Endothelial cell (in vitro differentiated cells): Measurements from ENCODE around the gene MYL3. TPM values are rescaled to one million over a fixed set of nuclear protein-coding genes. Genes with fewer than 3 reads are reported as not detected.

Experiments
- DNase-seq: peaks from one replicate; pipeline ENCODE4 v3.0.0; 2021; ENCODE audit warnings: low spot score
- H3K27ac Mint-ChIP-seq: one replicate; pipeline ENCODE4 v1.8.0; 2021; ENCODE audit warnings: mixed read lengths, inconsistent platforms; ENCODE audit not compliant: unreplicated experiment
- H3K27me3 Mint-ChIP-seq: one replicate; pipeline ENCODE4 v1.8.0; 2021; ENCODE audit warnings: mild to moderate bottlenecking, moderate library complexity, mixed read lengths, inconsistent platforms; ENCODE audit not compliant: unreplicated experiment
- H3K36me3 Mint-ChIP-seq: one replicate; pipeline ENCODE4 v1.8.0; 2021; ENCODE audit warnings: mild to moderate bottlenecking, low read depth, mixed read lengths, inconsistent platforms; ENCODE audit not compliant: unreplicated experiment
- H3K4me1 Mint-ChIP-seq: one replicate; pipeline ENCODE4 v1.8.0; 2021; ENCODE audit warnings: mild to moderate bottlenecking, mixed read lengths, inconsistent platforms; ENCODE audit not compliant: unreplicated experiment
- H3K4me3 Mint-ChIP-seq: one replicate; pipeline ENCODE4 v1.8.0; 2021; ENCODE audit warnings: mild to moderate bottlenecking, mixed read lengths, inconsistent platforms; ENCODE audit not compliant: unreplicated experiment
- H3K9me3 Mint-ChIP-seq: one replicate; pipeline ENCODE4 v1.8.0; 2021; ENCODE audit warnings: mixed read lengths, inconsistent platforms; ENCODE audit not compliant: unreplicated experiment
- total RNA-seq: library from RNA; stranded (reverse); fragmentation: NEBNext Ultra II Directional; extraction: Animal tissue kit (Norgen Biotek cat#: 25700); gene quantifications from one replicate; pipeline ENCODE4 v1.2.1, GENCODE V29; 2021; ENCODE audit not compliant: unreplicated experiment
- TF ChIP-seq, protein P1 (sequence below): fragments of 200-600 bp; sonication (generic); IDR thresholded peaks from one replicate; pipeline ENCODE4 v1.5.0; 2021; ENCODE audit warnings: antibody characterized with exemption; ENCODE audit not compliant: unreplicated experiment

Gene MYL3
- total RNA-seq, 1 donor from 2014 or later, result not detected

DNA sequence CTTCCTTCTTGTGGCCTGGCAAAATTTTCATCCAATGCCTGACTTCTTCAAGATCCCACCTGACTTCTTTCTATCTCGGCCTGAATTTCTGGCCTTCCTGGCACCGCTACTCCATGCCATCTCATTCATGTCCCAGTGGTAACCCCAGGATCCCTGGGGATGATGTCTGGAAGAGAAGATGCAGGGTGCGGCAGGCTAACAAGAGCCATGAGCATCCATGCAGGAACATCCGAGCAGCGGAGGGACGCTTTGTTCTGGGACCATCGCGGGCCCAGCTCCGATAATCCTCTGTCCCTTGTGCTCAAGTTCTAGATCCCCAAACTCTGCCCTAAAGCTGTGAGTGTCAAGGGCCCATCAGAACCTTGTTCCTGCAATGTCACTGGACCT, 10.9 kb downstream of the MYL3 start:
- Mint-ChIP-seq H3K4me3 (no peak overlapping the region), H3K36me3 (no peaks in the 10 kb centered on the region), H3K27me3 (peaks cover 5% of the 10 kb centered on the region), H3K27ac (no peak overlapping the region), H3K9me3 (no peaks in the 10 kb centered on the region), H3K4me1 (peaks cover 5% of the 10 kb centered on the region)
- TF ChIP-seq, protein P1, sequence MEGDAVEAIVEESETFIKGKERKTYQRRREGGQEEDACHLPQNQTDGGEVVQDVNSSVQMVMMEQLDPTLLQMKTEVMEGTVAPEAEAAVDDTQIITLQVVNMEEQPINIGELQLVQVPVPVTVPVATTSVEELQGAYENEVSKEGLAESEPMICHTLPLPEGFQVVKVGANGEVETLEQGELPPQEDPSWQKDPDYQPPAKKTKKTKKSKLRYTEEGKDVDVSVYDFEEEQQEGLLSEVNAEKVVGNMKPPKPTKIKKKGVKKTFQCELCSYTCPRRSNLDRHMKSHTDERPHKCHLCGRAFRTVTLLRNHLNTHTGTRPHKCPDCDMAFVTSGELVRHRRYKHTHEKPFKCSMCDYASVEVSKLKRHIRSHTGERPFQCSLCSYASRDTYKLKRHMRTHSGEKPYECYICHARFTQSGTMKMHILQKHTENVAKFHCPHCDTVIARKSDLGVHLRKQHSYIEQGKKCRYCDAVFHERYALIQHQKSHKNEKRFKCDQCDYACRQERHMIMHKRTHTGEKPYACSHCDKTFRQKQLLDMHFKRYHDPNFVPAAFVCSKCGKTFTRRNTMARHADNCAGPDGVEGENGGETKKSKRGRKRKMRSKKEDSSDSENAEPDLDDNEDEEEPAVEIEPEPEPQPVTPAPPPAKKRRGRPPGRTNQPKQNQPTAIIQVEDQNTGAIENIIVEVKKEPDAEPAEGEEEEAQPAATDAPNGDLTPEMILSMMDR, result no peak
- no peak for DNase-seq

DNA sequence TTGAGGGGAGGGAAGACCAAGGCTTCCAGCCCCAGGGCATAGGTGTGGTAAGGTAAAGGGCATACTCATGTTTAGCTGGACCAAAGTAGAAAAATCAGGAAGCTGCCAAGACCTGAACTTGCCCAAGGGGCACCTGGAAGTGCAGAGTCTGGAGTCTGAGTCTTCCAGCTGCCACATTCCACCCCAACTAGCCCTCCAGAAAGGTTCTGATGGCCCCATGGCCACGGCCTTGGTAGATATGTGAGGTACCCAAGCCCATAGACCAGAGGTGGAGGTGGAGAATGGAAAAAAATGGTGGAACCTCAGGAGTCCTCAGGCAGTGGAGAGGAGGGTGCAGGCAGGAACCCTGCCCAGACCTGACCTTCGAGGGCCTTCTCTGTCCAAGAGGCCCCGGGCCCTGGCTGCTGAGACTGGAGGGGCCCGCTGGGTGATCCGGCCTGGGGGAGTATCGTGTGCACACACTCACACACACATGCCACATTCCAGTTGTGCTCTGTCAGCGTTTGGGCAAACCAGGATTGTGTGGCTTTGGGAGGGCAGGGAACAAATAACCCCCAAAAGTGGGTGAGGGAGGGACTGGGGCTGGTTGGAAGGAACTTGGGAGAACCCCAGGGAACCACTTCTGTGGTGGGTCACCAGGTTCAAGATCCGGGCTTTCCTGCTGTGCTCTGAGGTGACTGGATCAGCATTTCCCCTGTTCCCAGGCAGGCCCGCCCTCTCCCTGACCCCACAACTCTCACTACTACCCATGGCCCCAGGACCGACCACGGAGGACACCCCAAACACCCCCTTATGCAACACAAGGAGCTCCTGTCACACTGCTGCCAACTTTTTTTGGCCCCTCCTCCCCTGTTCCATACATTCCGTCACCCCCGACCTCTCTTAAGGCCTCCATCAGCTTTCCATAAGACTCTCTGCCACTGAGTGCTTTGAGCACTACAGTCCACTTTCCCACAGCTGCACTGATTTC, 11.6 kb downstream of the MYL3 start:
- no peak for DNase-seq
- H3K9me3 Mint-ChIP-seq, result no peaks in the 10 kb centered on the region
- no peak overlapping the region for H3K4me3 Mint-ChIP-seq
- TF ChIP-seq, protein P1, result no peak
- H3K27me3 Mint-ChIP-seq, result peaks cover 5% of the 10 kb centered on the region
- H3K27ac Mint-ChIP-seq, result no peak overlapping the region
- H3K4me1 Mint-ChIP-seq, result peaks cover 5% of the 10 kb centered on the region
- H3K36me3 Mint-ChIP-seq, result no peaks in the 10 kb centered on the region

DNA sequence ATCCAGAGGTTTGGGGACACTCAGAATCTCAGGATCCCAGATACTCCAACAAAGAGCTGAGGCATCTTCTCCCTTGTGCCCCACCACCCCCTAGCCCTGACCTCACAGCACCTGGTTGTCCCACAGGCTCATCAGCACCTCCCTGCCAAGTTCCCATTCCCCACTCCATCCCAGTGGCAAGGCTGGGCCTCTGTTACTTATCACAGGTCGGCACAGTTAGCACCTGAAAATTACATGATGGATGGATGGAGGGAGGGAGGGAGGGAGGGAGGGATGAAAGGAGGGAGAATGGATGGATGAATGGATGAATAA, 12.8 kb downstream of the MYL3 start:
- TF ChIP-seq, protein P1, result no peak
- Mint-ChIP-seq H3K27ac (no peak overlapping the region), H3K4me1 (peaks cover 5% of the 10 kb centered on the region), H3K4me3 (no peak overlapping the region), H3K9me3 (no peaks in the 10 kb centered on the region), H3K36me3 (no peaks in the 10 kb centered on the region), H3K27me3 (peaks cover 5% of the 10 kb centered on the region)
- no peak for DNase-seq

DNA sequence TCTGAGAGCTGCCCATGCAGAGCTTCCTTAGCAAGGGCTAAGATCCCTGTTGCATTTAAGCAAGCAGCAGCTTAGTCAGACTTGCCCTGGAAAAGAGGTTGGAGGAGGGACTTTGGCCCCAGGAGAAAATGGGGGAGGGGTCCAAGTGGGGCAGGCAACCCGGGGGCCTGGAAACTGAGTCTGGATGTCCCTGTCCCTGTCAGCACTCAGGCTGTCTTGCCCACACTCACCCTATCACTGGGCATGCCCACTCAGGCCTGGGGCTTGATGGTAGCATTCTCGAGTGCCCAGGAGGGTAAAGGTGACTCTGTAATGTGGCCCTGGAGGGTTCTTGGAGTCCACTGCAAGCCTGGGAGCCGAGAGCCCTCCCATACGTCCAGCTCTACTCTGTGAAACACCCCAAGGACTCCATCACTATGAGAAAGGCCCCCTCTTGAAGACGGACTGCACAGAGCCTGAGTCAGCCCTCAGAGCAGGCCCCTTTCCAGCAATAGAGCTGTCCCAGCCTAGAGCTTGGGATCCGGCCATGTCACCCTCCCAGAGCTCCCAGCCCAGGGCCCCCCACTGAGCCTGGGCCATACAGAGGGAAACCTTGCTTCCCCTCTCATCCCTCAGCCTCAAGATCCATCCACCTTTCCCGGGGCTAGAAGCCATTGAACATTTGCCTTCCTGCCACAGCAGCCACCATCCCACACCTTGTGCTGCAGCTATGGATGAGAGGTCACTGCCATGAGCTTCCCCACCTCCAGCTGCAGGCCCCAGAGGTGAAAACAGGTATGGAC, 13.4 kb downstream of the MYL3 start:
- Mint-ChIP-seq H3K27ac (no peak overlapping the region), H3K4me3 (no peak overlapping the region), H3K27me3 (peaks cover 5% of the 10 kb centered on the region), H3K9me3 (no peaks in the 10 kb centered on the region), H3K36me3 (no peaks in the 10 kb centered on the region), H3K4me1 (peaks cover 5% of the 10 kb centered on the region)
- TF ChIP-seq, protein P1, result no peak
- DNase-seq, result no peak
